Neural progenitor cell (in vitro differentiated cells): ENCODE data around the gene SLC39A13. TPM values are rescaled to one million over a fixed set of nuclear protein-coding genes. Genes with fewer than 3 reads are reported as not detected.

ENCODE experiments used
- DNase-seq: peaks from one replicate; pipeline ENCODE4 v3.0.0-alpha.2; 2016; ENCODE audit warnings: low spot score
- H2AFZ ChIP-seq: fragments of 200-600 bp; sonication (generic); replicated peaks from 2 replicates; pipeline ENCODE4 v1.6.1; 2016; ENCODE audit warnings: antibody characterized with exemption
- H3F3A ChIP-seq: fragments of 200-600 bp; sonication (generic); 2 replicates; pipeline ENCODE4 v1.6.1; 2016; ENCODE audit warnings: antibody characterized with exemption, low read depth
- H3K27ac ChIP-seq: fragments of 200-600 bp; sonication (generic); 2 replicates; pipeline ENCODE4 v1.5.1; 2016; ENCODE audit warnings: mild to moderate bottlenecking
- H3K27me3 ChIP-seq: fragments of 200-600 bp; sonication (generic); 2 replicates; pipeline ENCODE4 v1.6.1; 2016; ENCODE audit warnings: mild to moderate bottlenecking, moderate library complexity
- H3K36me3 ChIP-seq: fragments of 200-600 bp; sonication (generic); 2 replicates; pipeline ENCODE4 v1.5.1; 2016
- H3K4me1 ChIP-seq: fragments of 200-600 bp; sonication (generic); 2 replicates; pipeline ENCODE4 v1.6.1; 2016; ENCODE audit warnings: mixed run types
- H3K4me2 ChIP-seq: fragments of 200-600 bp; sonication (generic); 2 replicates; pipeline ENCODE4 v1.6.1; 2016
- H3K4me3 ChIP-seq: fragments of 200-600 bp; sonication (generic); 2 replicates; pipeline ENCODE4 v1.5.1; 2016
- H3K79me2 ChIP-seq: fragments of 200-600 bp; sonication (generic); 2 replicates; pipeline ENCODE4 v1.6.1; 2016; ENCODE audit warnings: low read depth
- H3K9ac ChIP-seq: fragments of 200-600 bp; sonication (generic); 2 replicates; pipeline ENCODE4 v1.6.1; 2016
- H3K9me3 ChIP-seq: fragments of 200-600 bp; sonication (generic); 2 replicates; pipeline ENCODE4 v1.5.1; 2016; ENCODE audit warnings: low read depth
- H4K20me1 ChIP-seq: fragments of 200-600 bp; sonication (generic); 2 replicates; pipeline ENCODE4 v1.6.1; 2016; ENCODE audit warnings: low read depth
- H3K27ac Mint-ChIP-seq: 3 replicates; pipeline ENCODE4 v1.8.0; 2021; ENCODE audit warnings: mixed read lengths
- H3K27me3 Mint-ChIP-seq: 2 replicates; pipeline ENCODE4 v1.8.0; 2022; ENCODE audit warnings: low read depth, mild to moderate bottlenecking, inconsistent platforms, moderate library complexity, mixed read lengths; ENCODE audit not compliant: insufficient read depth
- H3K36me3 Mint-ChIP-seq: 3 replicates; pipeline ENCODE4 v1.8.0; 2021; ENCODE audit warnings: mixed read lengths
- H3K4me1 Mint-ChIP-seq: 3 replicates; pipeline ENCODE4 v1.8.0; 2021; ENCODE audit warnings: mixed read lengths
- H3K4me3 Mint-ChIP-seq: 3 replicates; pipeline ENCODE4 v1.8.0; 2021; ENCODE audit warnings: mild to moderate bottlenecking, moderate library complexity, mixed read lengths
- H3K9me3 Mint-ChIP-seq: 3 replicates; pipeline ENCODE4 v1.8.0; 2020; ENCODE audit warnings: mixed read lengths
- CTCF ChIP-seq: fragments of 200-600 bp; sonication (generic); IDR thresholded peaks from 2 replicates; pipeline ENCODE4 v1.5.1; 2017; ENCODE audit warnings: antibody characterized with exemption, mild to moderate bottlenecking
- EZH2 ChIP-seq: fragments of 200-600 bp; sonication (generic); IDR thresholded peaks from 2 replicates; pipeline ENCODE4 v1.6.1; 2017; ENCODE audit warnings: antibody characterized with exemption, mild to moderate bottlenecking, moderate library complexity
- EZH2phosphoT487 ChIP-seq: fragments of 200-600 bp; sonication (generic); IDR thresholded peaks from 2 replicates; pipeline ENCODE4 v1.6.1; 2017; ENCODE audit warnings: antibody characterized with exemption
- total RNA-seq: library from RNA; depleted of rRNA; stranded (reverse); fragments of >200 nt; gene quantifications from 2 replicates; pipeline ENCODE4 v1.2.3, GENCODE V29; 2015; ENCODE audit warnings: low replicate concordance

The SLC39A13 gene
- total RNA-seq, 1 donor from 2014 or later: 11.3 TPM

GRCh38 chr11:47436726-47437125 is 28.3 kb downstream of the SLC39A13 start:
- Histone ChIP-seq H4K20me1 (no peaks in the 10 kb centered on the region), H3K27ac (no peak overlapping the region), H3K4me2 (no peak overlapping the region), H3K9me3 (no peaks in the 10 kb centered on the region), H3K9ac (no peak overlapping the region), H3F3A (no peaks in the 10 kb centered on the region), H2AFZ (no peak overlapping the region), H3K4me1 (no peaks in the 10 kb centered on the region), H3K27me3 (no peaks in the 10 kb centered on the region), H3K4me3 (no peak overlapping the region), H3K79me2 (no peaks in the 10 kb centered on the region), H3K36me3 (no peaks in the 10 kb centered on the region)
- DNase-seq: no peak
- no peaks in the 10 kb centered on the region for H3K9me3 Mint-ChIP-seq
- peaks cover 4% of the 10 kb centered on the region for H3K4me1 Mint-ChIP-seq
- TF ChIP-seq EZH2 (no peak), CTCF (no peak), EZH2phosphoT487 (no peak)
- H3K27me3 Mint-ChIP-seq: peaks cover 3% of the 10 kb centered on the region
- H3K27ac Mint-ChIP-seq: no peak overlapping the region
- H3K36me3 Mint-ChIP-seq: no peaks in the 10 kb centered on the region
- no peak overlapping the region for H3K4me3 Mint-ChIP-seq

GRCh38 chr11:47437218-47437745 is 28.9 kb downstream of the SLC39A13 start:
- Mint-ChIP-seq H3K4me3 (no peak overlapping the region), H3K9me3 (no peaks in the 10 kb centered on the region), H3K4me1 (peaks cover 4% of the 10 kb centered on the region), H3K27ac (peak overlapping the region; percentile 67), H3K36me3 (no peaks in the 10 kb centered on the region), H3K27me3 (peaks cover 4% of the 10 kb centered on the region)
- no peak for TF ChIP-seq EZH2phosphoT487
- no peak for TF ChIP-seq CTCF
- no peak for TF ChIP-seq EZH2
- H2AFZ ChIP-seq: no peak overlapping the region
- no peak overlapping the region for H3K4me2 ChIP-seq
- no peaks in the 10 kb centered on the region for H3F3A ChIP-seq
- H4K20me1 ChIP-seq: no peaks in the 10 kb centered on the region
- no peaks in the 10 kb centered on the region for H3K27me3 ChIP-seq
- no peaks in the 10 kb centered on the region for H3K9me3 ChIP-seq
- H3K36me3 ChIP-seq: no peaks in the 10 kb centered on the region
- DNase-seq: no peak
- H3K79me2 ChIP-seq: no peaks in the 10 kb centered on the region
- H3K4me3 ChIP-seq: no peak overlapping the region
- no peak overlapping the region for H3K9ac ChIP-seq
- no peaks in the 10 kb centered on the region for H3K4me1 ChIP-seq
- H3K27ac ChIP-seq: no peak overlapping the region

DNA sequence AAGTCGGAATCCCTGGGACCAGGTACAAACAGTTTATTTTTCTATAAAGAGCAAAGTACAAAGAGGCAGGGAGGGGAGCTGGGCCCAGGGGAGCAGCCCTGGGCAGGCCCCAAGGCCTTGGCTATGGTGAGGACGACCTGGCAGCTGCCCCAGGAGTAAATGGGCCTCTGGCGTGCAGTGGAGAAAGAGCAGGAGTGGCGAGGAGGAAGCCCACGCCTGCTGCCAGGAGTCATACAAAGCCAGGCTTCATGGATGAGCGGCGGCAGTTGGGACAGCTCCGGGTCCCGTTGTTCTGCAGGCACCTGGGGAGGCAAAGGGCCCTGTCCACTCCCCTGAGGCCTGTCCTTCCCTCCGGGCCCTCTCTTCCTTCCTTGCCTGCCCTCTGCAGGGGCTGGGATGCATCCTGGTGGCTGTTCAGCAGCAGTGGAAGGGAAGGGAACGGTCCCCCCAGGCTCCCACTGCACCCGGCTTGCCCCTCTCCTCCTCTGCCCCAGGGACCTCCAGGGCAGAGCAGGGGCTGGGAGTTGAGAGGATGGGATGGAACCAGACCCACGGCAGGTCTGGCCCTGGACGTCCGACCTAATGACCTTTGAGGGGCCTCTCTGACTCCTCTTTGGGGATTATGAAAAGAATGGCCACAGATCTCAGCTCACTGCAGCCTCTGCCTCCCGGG is 29.5 kb downstream of the SLC39A13 start:
- H3K27ac Mint-ChIP-seq: peak overlapping the region; percentile 46
- H3F3A ChIP-seq: no peaks in the 10 kb centered on the region
- H3K4me3 Mint-ChIP-seq: peak overlapping the region; percentile 46
- peaks cover 4% of the 10 kb centered on the region for H3K4me1 Mint-ChIP-seq
- no peaks in the 10 kb centered on the region for H3K9me3 Mint-ChIP-seq
- H3K4me1 ChIP-seq: no peaks in the 10 kb centered on the region
- no peaks in the 10 kb centered on the region for H3K36me3 ChIP-seq
- H3K4me3 ChIP-seq: no peak overlapping the region
- DNase-seq: no peak
- no peaks in the 10 kb centered on the region for H3K79me2 ChIP-seq
- H3K27me3 Mint-ChIP-seq: peaks cover 4% of the 10 kb centered on the region
- no peaks in the 10 kb centered on the region for H3K27me3 ChIP-seq
- H2AFZ ChIP-seq: peak overlapping the region; percentile 24
- H4K20me1 ChIP-seq: no peaks in the 10 kb centered on the region
- TF ChIP-seq EZH2 (no peak), EZH2phosphoT487 (no peak), CTCF (no peak)
- no peak overlapping the region for H3K27ac ChIP-seq
- no peak overlapping the region for H3K4me2 ChIP-seq
- no peaks in the 10 kb centered on the region for H3K9me3 ChIP-seq
- no peak overlapping the region for H3K9ac ChIP-seq
- H3K36me3 Mint-ChIP-seq: no peaks in the 10 kb centered on the region
